AG04450 (cell line): ENCODE measurements around the gene RWDD4. TPM values are rescaled to one million over a fixed set of nuclear protein-coding genes. Genes with fewer than 3 reads are reported as not detected.

Experiments
- CTCF ChIA-PET: fragments of 300-600, 350-600 bp; formaldehyde crosslinking; extraction: SDS; loops from one replicate; lab custom pipeline; 2022; ENCODE audit warnings: antibody characterized with exemption, inconsistent platforms; lab: Charles Lee
- POLR2A ChIA-PET: fragments of 350-600 bp; formaldehyde crosslinking; extraction: SDS; loops from one replicate; lab custom pipeline; 2021; ENCODE audit warnings: antibody characterized with exemption, inconsistent platforms; lab: Yijun Ruan, JAX
- DNase-seq: peaks from one replicate; pipeline ENCODE4 v3.0.0-alpha.2; 2011; ENCODE audit warnings: low read depth, low spot score
- H3K27ac ChIP-seq: one replicate; pipeline ENCODE4 v1.5.1; 2012; ENCODE audit warnings: low read depth, low read length, control low read depth
- H3K27me3 ChIP-seq: one replicate; pipeline ENCODE4 v1.6.0; 2012; ENCODE audit warnings: low read length; ENCODE audit not compliant: control insufficient read depth, insufficient read depth
- H3K4me3 ChIP-seq: 2 replicates; pipeline ENCODE4 v1.5.1; 2011; ENCODE audit warnings: mild to moderate bottlenecking, low read depth, low read length, control low read depth
- H3K9me3 ChIP-seq: 2 replicates; pipeline ENCODE4 v1.5.1; 2012; ENCODE audit warnings: low read length; ENCODE audit not compliant: control insufficient read depth, insufficient read depth
- CTCF ChIP-seq: IDR thresholded peaks from 2 replicates; pipeline ENCODE4 v1.5.1; 2011; ENCODE audit warnings: low read depth, low read length, control low read depth, inconsistent platforms
- polyA plus RNA-seq: library from polyadenylated mRNA; depleted of rRNA; stranded (reverse); fragments of >200 nt; gene quantifications from 2 replicates; pipeline ENCODE4 v1.2.3, GENCODE V29; 2011

RWDD4 gene
- polyA plus RNA-seq, 1 experiment: 17.0 TPM

DNA sequence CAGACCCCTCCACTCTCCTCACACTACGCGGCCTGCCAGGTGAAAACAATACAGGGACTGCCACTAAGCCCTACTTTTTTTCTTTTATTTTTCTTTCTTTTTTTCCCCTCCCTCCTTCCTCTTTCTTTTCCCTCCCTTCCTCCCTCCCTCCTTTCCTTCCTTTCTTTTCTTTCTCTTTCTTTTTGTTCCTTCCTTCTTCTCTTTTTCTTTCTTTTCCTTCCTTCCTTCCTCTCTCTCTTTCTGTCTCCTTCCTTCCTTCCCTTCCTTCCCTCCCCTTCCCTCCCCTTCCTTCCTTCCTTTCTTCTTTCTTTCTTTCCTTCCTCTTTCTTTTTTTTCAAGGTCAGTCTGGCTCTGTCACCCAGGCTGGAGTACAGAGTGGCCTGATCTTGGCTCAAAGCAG lies 41.9 kb downstream of the RWDD4 start:
- ChIA-PET POLR2A (no interaction called here), CTCF (interaction anchor here (0.5 kb wide), 1 partner anchor 22 kb away, joined by 3 read pairs; no protein-coding TSS in a partner anchor)
- DNase-seq: no peak
- TF ChIP-seq CTCF: no peak
- no peak overlapping the region for H3K4me3 ChIP-seq
- H3K9me3 ChIP-seq: no peaks in the 10 kb centered on the region
- peaks cover 6% of the 10 kb centered on the region for H3K27me3 ChIP-seq
- no peak overlapping the region for H3K27ac ChIP-seq

GRCh38 chr4:183612329-183613250 lies 46.4 kb downstream of the RWDD4 start:
- ChIA-PET POLR2A (no interaction called here), CTCF (interaction anchor here (1.1 kb wide), 1 partner anchor 12 kb away, joined by 3 read pairs; no protein-coding TSS in a partner anchor)

GRCh38 chr4:183611210-183611830 lies 47.7 kb downstream of the RWDD4 start:
- H3K9me3 ChIP-seq: no peaks in the 10 kb centered on the region
- POLR2A ChIA-PET: no interaction called here
- no peak overlapping the region for H3K27ac ChIP-seq
- H3K27me3 ChIP-seq: peaks cover 9% of the 10 kb centered on the region
- TF ChIP-seq CTCF: no peak
- CTCF ChIA-PET: interaction anchor here (0.7 to 1.1 kb wide), 3 partner anchors 9 to 1719 kb away, joined by 3 read pairs; no protein-coding TSS in a partner anchor
- no peak for DNase-seq
- no peak overlapping the region for H3K4me3 ChIP-seq

More at GRCh38 chr4:183612329-183613250, 46.4 kb downstream of the RWDD4 start:
- Histone ChIP-seq H3K27me3 (peaks cover 6% of the 10 kb centered on the region), H3K27ac (no peak overlapping the region), H3K9me3 (no peaks in the 10 kb centered on the region), H3K4me3 (no peak overlapping the region)
- TF ChIP-seq CTCF: no peak
- no peak for DNase-seq

- ChIA-PET POLR2A (no interaction called here), CTCF (interaction anchor here (1.4 kb wide), 1 partner anchor 10 kb away, joined by 3 read pairs; no protein-coding TSS in a partner anchor)
- H3K27me3 ChIP-seq: peaks cover 9% of the 10 kb centered on the region
- no peak overlapping the region for H3K4me3 ChIP-seq
- no peak for TF ChIP-seq CTCF
- no peaks in the 10 kb centered on the region for H3K9me3 ChIP-seq
- no peak overlapping the region for H3K27ac ChIP-seq
- DNase-seq: no peak
Measured at GRCh38 chr4:183610613-183611012, 48.4 kb downstream of the RWDD4 start.
